Measurements from ENCODE around the gene WNT3.

DNA sequence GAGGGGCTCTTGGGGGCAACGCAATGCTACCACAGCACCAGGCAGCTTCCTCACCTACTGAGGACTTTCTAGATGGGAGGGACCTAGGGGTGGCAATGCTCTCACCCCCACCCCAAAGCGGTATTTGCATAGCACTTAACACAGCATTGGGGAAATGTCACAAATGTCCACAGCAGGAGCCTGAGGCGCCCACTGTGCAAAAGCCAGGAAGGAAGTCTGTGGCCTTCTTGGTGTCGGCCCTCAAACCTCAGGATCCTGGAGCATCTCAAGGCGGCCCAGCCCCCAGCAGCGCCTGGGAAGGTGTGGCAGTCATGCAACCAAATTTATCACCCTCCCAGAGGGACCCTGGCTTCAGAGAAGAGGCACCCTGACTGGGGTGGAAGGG lies 45.3 kb downstream of the WNT3 start:
- TF ChIP-seq EGR1 (IDR thresholded peaks at IDR 0.05; ENCODE audit: low read depth) (no peak), CTCF (IDR thresholded peaks at IDR 0.05 in 2 of 3, conservative IDR thresholded peaks at IDR 0.05 in 1 of 3; ENCODE audit: borderline replicate concordance in 1 of 3, insufficient read depth in 1 of 3, low read depth in 2 of 3, low read length in 2 of 3) (no peak), POLR2A (IDR thresholded peaks at IDR 0.05; ENCODE audit: borderline replicate concordance, extremely low read depth, insufficient read depth, insufficient read length) (no peak), POLR2AphosphoS5 (IDR thresholded peaks at IDR 0.05; ENCODE audit: low read depth, low read length) (no peak), ZNF274 (IDR thresholded peaks at IDR 0.05; ENCODE audit: low read depth, low read length) (no peak), REST (IDR thresholded peaks at IDR 0.05; ENCODE audit: low read depth) (no peak), SP1 (IDR thresholded peaks at IDR 0.05; ENCODE audit: low read depth) (no peak), RAD21 (IDR thresholded peaks at IDR 0.05; ENCODE audit: low read depth) (no peak), EZH2 (IDR thresholded peaks at IDR 0.05) (no peak), FOSL1 (IDR thresholded peaks at IDR 0.05; ENCODE audit: low read depth) (no peak), ZBTB33 (IDR thresholded peaks at IDR 0.05; ENCODE audit: extremely low read depth, insufficient replicate concordance, low read length) (no peak)

All from HCT116 (cell line).